CD14-positive monocyte (primary cell): ENCODE data around the gene VTN. TPM values are rescaled to one million over a fixed set of nuclear protein-coding genes. Genes with fewer than 3 reads are reported as not detected.

ENCODE experiments used
- DNase-seq, 3 donors: peaks; one replicate each; pipeline ENCODE4 v3.0.0-alpha.2; 2011 to 2022
- H2AFZ ChIP-seq: 2 replicates; pipeline ENCODE4 v1.6.0; 2012; ENCODE audit warnings: mild to moderate bottlenecking, low read depth, low read length, inconsistent platforms; ENCODE audit not compliant: insufficient read depth, poor library complexity, severe bottlenecking
- H3K27ac ChIP-seq, 2 donors: 1 replicate in 1 of 2; 2 replicates in 1 of 2; pipeline ENCODE4 v1.5.1; 2012 to 2013; ENCODE audit warnings: low read length in 2 of 2, control low read depth in 1 of 2, inconsistent platforms in 1 of 2, low read depth in 1 of 2, mild to moderate bottlenecking in 1 of 2
- H3K27me3 ChIP-seq, 2 donors: one replicate each; pipeline versions ENCODE4 v1.6.0 to v1.6.1; 2011 to 2013; ENCODE audit warnings: low read length in 2 of 2; ENCODE audit not compliant: control insufficient read depth in 2 of 2, insufficient read depth in 2 of 2
- H3K36me3 ChIP-seq, 2 donors: replicated peaks in 1 of 2; 1 replicate in 1 of 2; 2 replicates in 1 of 2; pipeline versions ENCODE4 v1.5.1 to v1.6.1; 2012 to 2013; ENCODE audit warnings: low read length in 2 of 2, control low read depth in 1 of 2, inconsistent platforms in 1 of 2, mild to moderate bottlenecking in 1 of 2; ENCODE audit not compliant: insufficient read depth in 2 of 2, control insufficient read depth in 1 of 2
- H3K4me1 ChIP-seq, 2 donors: 1 replicate in 1 of 2; 2 replicates in 1 of 2; pipeline versions ENCODE4 v1.5.1 to v1.6.1; 2012 to 2013; ENCODE audit warnings: low read length in 2 of 2, control low read depth in 1 of 2, inconsistent platforms in 1 of 2, mild to moderate bottlenecking in 1 of 2, moderate library complexity in 1 of 2; ENCODE audit not compliant: insufficient read depth in 2 of 2, control insufficient read depth in 1 of 2
- H3K4me2 ChIP-seq: replicated peaks from 2 replicates; pipeline ENCODE3; 2012; ENCODE audit warnings: low read length, moderate library complexity, mild to moderate bottlenecking; ENCODE audit not compliant: poor library complexity, severe bottlenecking; ENCODE audit errors: extremely low read depth
- H3K4me3 ChIP-seq, 3 experiments: fragments of 200-600 bp in 1 of 3; sonication (generic) in 1 of 3; replicated peaks in 1 of 3; 1 replicate in 2 of 3; 2 replicates in 1 of 3; pipeline ENCODE4 v1.5.1; 2011 to 2013; ENCODE audit warnings: low read length in 3 of 3, mild to moderate bottlenecking in 3 of 3, control low read depth in 2 of 3, low read depth in 2 of 3, inconsistent platforms in 1 of 3, moderate library complexity in 1 of 3
- H3K79me2 ChIP-seq: 2 replicates; pipeline ENCODE4 v1.6.0; 2012; ENCODE audit warnings: mild to moderate bottlenecking, control low read depth, inconsistent platforms, low read length, moderate library complexity; ENCODE audit not compliant: insufficient read depth
- H3K9ac ChIP-seq: 2 replicates; pipeline ENCODE4 v1.6.0; 2017; ENCODE audit warnings: low read length, mild to moderate bottlenecking; ENCODE audit not compliant: insufficient read depth, poor library complexity, severe bottlenecking
- H3K9me3 ChIP-seq, 2 donors: replicated peaks in 1 of 2; 1 replicate in 1 of 2; 2 replicates in 1 of 2; pipeline versions ENCODE4 v1.5.1 to v1.6.1; 2012 to 2013; ENCODE audit warnings: low read length in 2 of 2, control low read depth in 1 of 2; ENCODE audit not compliant: control insufficient read depth in 1 of 2, insufficient read depth in 1 of 2
- H4K20me1 ChIP-seq: 2 replicates; pipeline ENCODE4 v1.6.0; 2012; ENCODE audit warnings: mild to moderate bottlenecking, low read length, control low read depth, moderate library complexity; ENCODE audit not compliant: insufficient read depth
- H3K27ac Mint-ChIP-seq, 7 donors: one replicate each; pipeline ENCODE4 v1.8.0; 2020; ENCODE audit warnings: mild to moderate bottlenecking in 7 of 7, mixed read lengths in 7 of 7, moderate library complexity in 6 of 7, inconsistent platforms in 2 of 7
- H3K27me3 Mint-ChIP-seq, 3 donors: one replicate each; pipeline ENCODE4 v1.8.0; 2021 to 2022; ENCODE audit warnings: low read depth in 3 of 3, mild to moderate bottlenecking in 3 of 3, mixed read lengths in 3 of 3, moderate library complexity in 3 of 3, inconsistent platforms in 1 of 3
- H3K36me3 Mint-ChIP-seq, 2 donors: one replicate each; pipeline ENCODE4 v1.8.0; 2020; ENCODE audit warnings: mixed read lengths in 2 of 2, inconsistent platforms in 1 of 2, mild to moderate bottlenecking in 1 of 2
- H3K4me1 Mint-ChIP-seq: one replicate; pipeline ENCODE4 v1.8.0; 2020; ENCODE audit warnings: mild to moderate bottlenecking, mixed read lengths
- H3K4me3 Mint-ChIP-seq, 2 donors: one replicate each; pipeline ENCODE4 v1.8.0; 2020; ENCODE audit warnings: mild to moderate bottlenecking in 2 of 2, mixed read lengths in 2 of 2, moderate library complexity in 1 of 2
- H3K9me3 Mint-ChIP-seq, 7 donors: one replicate each; pipeline ENCODE4 v1.8.0; 2020 to 2022; ENCODE audit warnings: mixed read lengths in 7 of 7, mild to moderate bottlenecking in 6 of 7, moderate library complexity in 6 of 7, inconsistent platforms in 2 of 7
- WGBS: methylation state at CpG from one replicate; pipeline ENCODE4 v1.1.5; 2013; ENCODE audit warnings: missing lambda C conversion rate; ENCODE audit not compliant: insufficient coverage; 5-methylcytosine and 5-hydroxymethylcytosine counted together
- intact Hi-C, 2 donors: fragments of 100-400 bp; cut with micrococcal nuclease; formaldehyde crosslinking; loops; one replicate each; pipeline versions ENCODE4 v1.15.0 to v1.15.1; 2023
- polyA plus RNA-seq, 3 donors: library from polyadenylated mRNA; depleted of rRNA in 1 of 3; unstranded in 2 of 3; stranded (reverse) in 1 of 3; fragments of 300-500 nt in 2 of 3; fragments of >200 nt in 1 of 3; fragmentation: Illumina TruSeq in 2 of 3; gene quantifications; 1 replicate in 2 of 3; 2 replicates in 1 of 3; pipeline ENCODE4 v1.2.3, GENCODE V29; 2012 to 2021
- TF ChIP-seq, protein P1 (sequence below): fragments of 200-600 bp; IDR thresholded peaks from one replicate; pipeline ENCODE4 v1.8.0; 2022; ENCODE audit warnings: antibody characterized with exemption, mild to moderate bottlenecking

Gene VTN
- polyA plus RNA-seq, 3 donors: not detected

- H3K4me2 ChIP-seq: no peak overlapping the region
- no peaks in the 10 kb centered on the region for H3K9me3 ChIP-seq
- H3K36me3 Mint-ChIP-seq: peaks cover 84 to 99% of the 10 kb centered on the region in 2 donors
- DNase-seq: no peak
- no peak overlapping the region for H2AFZ ChIP-seq
- no peaks in the 10 kb centered on the region for H3K4me1 ChIP-seq
- no peaks in the 10 kb centered on the region for H3K9me3 Mint-ChIP-seq
- TF ChIP-seq, protein P1, sequence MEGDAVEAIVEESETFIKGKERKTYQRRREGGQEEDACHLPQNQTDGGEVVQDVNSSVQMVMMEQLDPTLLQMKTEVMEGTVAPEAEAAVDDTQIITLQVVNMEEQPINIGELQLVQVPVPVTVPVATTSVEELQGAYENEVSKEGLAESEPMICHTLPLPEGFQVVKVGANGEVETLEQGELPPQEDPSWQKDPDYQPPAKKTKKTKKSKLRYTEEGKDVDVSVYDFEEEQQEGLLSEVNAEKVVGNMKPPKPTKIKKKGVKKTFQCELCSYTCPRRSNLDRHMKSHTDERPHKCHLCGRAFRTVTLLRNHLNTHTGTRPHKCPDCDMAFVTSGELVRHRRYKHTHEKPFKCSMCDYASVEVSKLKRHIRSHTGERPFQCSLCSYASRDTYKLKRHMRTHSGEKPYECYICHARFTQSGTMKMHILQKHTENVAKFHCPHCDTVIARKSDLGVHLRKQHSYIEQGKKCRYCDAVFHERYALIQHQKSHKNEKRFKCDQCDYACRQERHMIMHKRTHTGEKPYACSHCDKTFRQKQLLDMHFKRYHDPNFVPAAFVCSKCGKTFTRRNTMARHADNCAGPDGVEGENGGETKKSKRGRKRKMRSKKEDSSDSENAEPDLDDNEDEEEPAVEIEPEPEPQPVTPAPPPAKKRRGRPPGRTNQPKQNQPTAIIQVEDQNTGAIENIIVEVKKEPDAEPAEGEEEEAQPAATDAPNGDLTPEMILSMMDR: no peak
- WGBS: 99% methylated on average over 6 of the region's 8 CpGs
- no peaks in the 10 kb centered on the region for H3K4me1 Mint-ChIP-seq
- no peak overlapping the region for H3K9ac ChIP-seq
- no peak overlapping the region for H3K27ac ChIP-seq
- peaks cover 92 to 98% of the 10 kb centered on the region in 2 donors for H3K36me3 ChIP-seq
- H3K4me3 ChIP-seq: no peak overlapping the region
- intact Hi-C loops: no loop called here
- H3K4me3 Mint-ChIP-seq: no peak overlapping the region
- no peaks in the 10 kb centered on the region for H3K27me3 ChIP-seq
- no peaks in the 10 kb centered on the region for H3K79me2 ChIP-seq
- H3K27me3 Mint-ChIP-seq: no peaks in the 10 kb centered on the region
- H4K20me1 ChIP-seq: no peaks in the 10 kb centered on the region
- H3K27ac Mint-ChIP-seq: peak overlapping the region in 3 of 7 donors; percentile 3 to 54 (median 37)
Observed at GRCh38 chr17:28347261-28347891, 22.7 kb downstream of the VTN start.

DNA sequence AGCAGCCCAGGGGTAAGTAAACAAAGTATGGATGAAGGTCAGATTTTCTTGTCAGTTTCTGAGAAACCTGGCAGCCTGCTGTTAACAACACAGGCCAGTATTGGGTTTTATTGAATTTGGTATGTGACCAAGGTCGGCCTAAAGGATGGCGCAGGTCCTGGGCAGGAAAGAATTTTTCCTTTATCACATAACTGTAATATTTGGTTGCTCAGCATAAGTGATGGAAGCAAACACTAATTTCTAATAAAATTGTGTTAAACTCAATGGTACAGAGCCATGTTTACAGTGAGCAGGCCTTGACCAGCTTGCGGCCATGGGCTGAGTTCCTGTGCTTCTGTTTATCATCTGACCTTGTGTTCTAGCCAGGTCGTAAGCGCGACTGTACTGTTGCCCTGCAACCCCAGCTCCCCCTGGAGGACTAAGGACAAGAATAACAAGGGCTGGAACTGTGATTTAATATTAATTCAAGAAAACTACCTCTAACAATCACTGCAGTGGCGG is 23.3 kb downstream of the VTN start:
- 100% methylated on average over 1 of the region's 7 CpGs for WGBS

More for the DNA sequence above, 23.3 kb downstream of the VTN start:
- Histone ChIP-seq H3K36me3 (peaks cover 94 to 98% of the 10 kb centered on the region in 2 donors), H3K27me3 (no peaks in the 10 kb centered on the region), H3K9me3 (no peaks in the 10 kb centered on the region), H3K27ac (no peak overlapping the region), H3K4me3 (no peak overlapping the region), H3K4me1 (no peaks in the 10 kb centered on the region), H2AFZ (no peak overlapping the region), H3K9ac (no peak overlapping the region), H4K20me1 (no peaks in the 10 kb centered on the region), H3K79me2 (no peaks in the 10 kb centered on the region), H3K4me2 (no peak overlapping the region)
- no peaks in the 10 kb centered on the region for H3K9me3 Mint-ChIP-seq
- H3K4me1 Mint-ChIP-seq: no peaks in the 10 kb centered on the region
- peak overlapping the region in 1 of 7 donors; percentile 54 for H3K27ac Mint-ChIP-seq
- DNase-seq: no peak
- H3K36me3 Mint-ChIP-seq: peaks cover 85 to 99% of the 10 kb centered on the region in 2 donors
- TF ChIP-seq, protein P1: no peak
- no peaks in the 10 kb centered on the region for H3K27me3 Mint-ChIP-seq
- H3K4me3 Mint-ChIP-seq: no peak overlapping the region
- intact Hi-C loops: no loop called here
